Sigmoid colon (tissue), 7 donors: ENCODE data around the gene CFAP141. TPM values are rescaled to one million over a fixed set of nuclear protein-coding genes. Genes with fewer than 3 reads are reported as not detected.
A peak's percentile ranks its signal among the peaks of the same experiment; 100 is the strongest.

Experiments used
- DNase-seq: peaks from one replicate; pipeline ENCODE4 v3.0.0-alpha.2; 2019
- H3K27ac ChIP-seq, 4 donors: fragments of 200-600 bp; sonication (generic); one replicate each; pipeline ENCODE4 v1.5.1; 2016 to 2019; ENCODE audit warnings: mild to moderate bottlenecking in 1 of 4
- H3K27me3 ChIP-seq, 3 donors: fragments of 200-600 bp; sonication (generic); one replicate each; pipeline ENCODE4 v1.5.1; 2019; ENCODE audit warnings: mild to moderate bottlenecking in 1 of 3
- H3K36me3 ChIP-seq, 4 donors: fragments of 200-600 bp; sonication (generic); one replicate each; pipeline ENCODE4 v1.5.1; 2016 to 2019
- H3K4me1 ChIP-seq, 4 donors: fragments of 200-600 bp; sonication (generic); one replicate each; pipeline ENCODE4 v1.5.1; 2017 to 2019
- H3K4me3 ChIP-seq, 4 donors: fragments of 200-600 bp; sonication (generic); one replicate each; pipeline ENCODE4 v1.5.1; 2017 to 2019; ENCODE audit warnings: mild to moderate bottlenecking in 2 of 4, moderate library complexity in 1 of 4
- H3K9me3 ChIP-seq, 4 donors: fragments of 200-600 bp in 3 of 4; sonication (generic) in 3 of 4; one replicate each; pipeline versions ENCODE4 v1.5.1 to v1.6.1; 2013 to 2019
- CTCF ChIP-seq, 4 experiments: fragments of 450-650 bp in 3 of 4; fragments of 200-600 bp in 1 of 4; IDR thresholded peaks; one replicate each; pipeline ENCODE4 v1.5.1; 2016 to 2019; ENCODE audit warnings: antibody characterized with exemption in 4 of 4, mild to moderate bottlenecking in 3 of 4, moderate library complexity in 2 of 4
- EP300 ChIP-seq, 4 donors: sonication (generic); formaldehyde crosslinking; IDR thresholded peaks; one replicate each; pipeline ENCODE4 v1.6.1; 2017; ENCODE audit warnings: antibody characterized with exemption in 4 of 4
- POLR2A ChIP-seq, 2 donors: fragments of 450-650 bp; IDR thresholded peaks; one replicate each; pipeline ENCODE4 v1.6.1; 2016; ENCODE audit warnings: antibody characterized with exemption in 2 of 2, mild to moderate bottlenecking in 2 of 2, moderate library complexity in 2 of 2
- POLR2AphosphoS5 ChIP-seq, 4 donors: sonication (generic); formaldehyde crosslinking; IDR thresholded peaks; one replicate each; pipeline ENCODE4 v1.6.1; 2017; ENCODE audit warnings: antibody characterized with exemption in 4 of 4
- WGBS, 2 donors: extraction: QIAGEN DNeasy Blood & Tissue Kit; methylation state at CpG; one replicate each; pipeline ENCODE4 v1.1.7; 2013; 5-methylcytosine and 5-hydroxymethylcytosine counted together
- intact Hi-C: fragments of 100-400 bp; cut with DNase I; formaldehyde crosslinking; loops from one replicate; pipeline ENCODE4 v1.15.1; 2023
- polyA plus RNA-seq, 3 donors: library from polyadenylated mRNA; stranded (reverse); fragments of 200-250 nt; gene quantifications; one replicate each; pipeline ENCODE4 v1.2.3, GENCODE V29; 2013
- total RNA-seq, 4 donors: library from RNA; depleted of rRNA; stranded (reverse); fragments of >200 nt; gene quantifications; one replicate each; pipeline ENCODE4 v1.1.0, GENCODE V29; 2016
- donor health status: healthy with polysubstance abuse.
- donor health status: Bipolar disorder and iron deficiency.
- donor health status: healthy.

The CFAP141 gene
- total and polyA plus RNA-seq, 7 donors = not detected

- intact Hi-C loops = loop anchor here (2.0 kb wide), 1 partner anchor 38 kb away; the partner anchor contains the start of gene UBAP2L
- no peaks in the 10 kb centered on the region for H3K36me3 ChIP-seq
- WGBS, 2 donors = 6% methylated on average over 41 of the region's 41 CpGs
- H3K9me3 ChIP-seq = no peaks in the 10 kb centered on the region
- peak; percentile 98 for DNase-seq
- peak overlapping the region; percentile 90 to 93 (median 90) for H3K27ac ChIP-seq
- H3K27me3 ChIP-seq = no peaks in the 10 kb centered on the region
- peak overlapping the region; percentile 78 to 94 (median 81) for H3K4me3 ChIP-seq
- H3K4me1 ChIP-seq = peaks cover 0 to 47% (median 42%) of the 10 kb centered on the region in 4 donors
- TF ChIP-seq CTCF (IDR thresholded peaks at IDR 0.05) = peak in 1 of 4 experiments; percentile 13
- TF ChIP-seq EP300 (IDR thresholded peaks at IDR 0.05) = no peak
- peak; percentile 98 to 100 (median 99) for TF ChIP-seq POLR2AphosphoS5 (IDR thresholded peaks at IDR 0.05)
- peak; percentile 95 to 99 for TF ChIP-seq POLR2A (IDR thresholded peaks at IDR 0.05)
Measured at GRCh38 chr1:154183046-154183915, 22.9 kb downstream of the CFAP141 start.

- 0% methylated on average over 35 of the region's 35 CpGs for WGBS, 2 donors
- intact Hi-C loops = loop anchor here (2.0 kb wide), 1 partner anchor 38 kb away; the partner anchor contains the start of gene UBAP2L
Measured at GRCh38 chr1:154182344-154183045, 23.6 kb downstream of the CFAP141 start.

GRCh38 chr1:154181944-154182343 lies 24.2 kb downstream of the CFAP141 start:
- no peaks in the 10 kb centered on the region for H3K9me3 ChIP-seq
- H3K4me1 ChIP-seq = peaks cover 0 to 59% (median 53%) of the 10 kb centered on the region in 4 donors
- no peaks in the 10 kb centered on the region for H3K27me3 ChIP-seq
- no peak for DNase-seq
- intact Hi-C loops = loop anchor here (2.0 kb wide), 1 partner anchor 39 kb away; the partner anchor contains the start of gene UBAP2L
- peak overlapping the region; percentile 78 to 94 (median 81) for H3K4me3 ChIP-seq
- WGBS, 2 donors = 0% methylated on average over 6 of the region's 6 CpGs
- TF ChIP-seq EP300 (IDR thresholded peaks at IDR 0.05) = no peak
- TF ChIP-seq POLR2AphosphoS5 (IDR thresholded peaks at IDR 0.05) = peak in 1 of 4 donors; percentile 4
- H3K36me3 ChIP-seq = no peaks in the 10 kb centered on the region
- peak overlapping the region; percentile 90 to 93 (median 90) for H3K27ac ChIP-seq

More at GRCh38 chr1:154182344-154183045, 23.6 kb downstream of the CFAP141 start:
- H3K27me3 ChIP-seq = no peaks in the 10 kb centered on the region
- no peaks in the 10 kb centered on the region for H3K36me3 ChIP-seq
- peak overlapping the region; percentile 90 to 93 (median 90) for H3K27ac ChIP-seq
- DNase-seq = peak; percentile 83
- TF ChIP-seq POLR2A (IDR thresholded peaks at IDR 0.05) (no peak), POLR2AphosphoS5 (IDR thresholded peaks at IDR 0.05) (peak in 1 of 4 donors; percentile 73)
- peak overlapping the region; percentile 78 to 94 (median 81) for H3K4me3 ChIP-seq
- H3K9me3 ChIP-seq = no peaks in the 10 kb centered on the region
- H3K4me1 ChIP-seq = peaks cover 0 to 55% (median 47%) of the 10 kb centered on the region in 4 donors

GRCh38 chr1:154179946-154180687 lies 26.0 kb downstream of the CFAP141 start:
- H3K36me3 ChIP-seq = peaks cover 0 to 7% (median 6%) of the 10 kb centered on the region in 4 donors
- H3K4me3 ChIP-seq = no peak overlapping the region
- H3K4me1 ChIP-seq = peaks cover 0 to 76% (median 65%) of the 10 kb centered on the region in 4 donors
- 28 to 40% methylated on average over 3 of the region's 3 CpGs for WGBS, 2 donors
- H3K27me3 ChIP-seq = no peaks in the 10 kb centered on the region
- DNase-seq = no peak
- H3K9me3 ChIP-seq = no peaks in the 10 kb centered on the region
- H3K27ac ChIP-seq = peak overlapping the region in 2 of 4 donors; percentile 10 to 25
- TF ChIP-seq POLR2A (IDR thresholded peaks at IDR 0.05) = no peak
- TF ChIP-seq CTCF (IDR thresholded peaks at IDR 0.05) = no peak
- no peak for TF ChIP-seq EP300 (IDR thresholded peaks at IDR 0.05)
- TF ChIP-seq POLR2AphosphoS5 (IDR thresholded peaks at IDR 0.05) = no peak
- intact Hi-C loops = no loop called here
